ENCODE measurements around the gene UQCRQ. TPM values are rescaled to one million over a fixed set of nuclear protein-coding genes. Genes with fewer than 3 reads are reported as not detected.

Gene UQCRQ
- total RNA-seq, 1 donor: 134 TPM

DNA sequence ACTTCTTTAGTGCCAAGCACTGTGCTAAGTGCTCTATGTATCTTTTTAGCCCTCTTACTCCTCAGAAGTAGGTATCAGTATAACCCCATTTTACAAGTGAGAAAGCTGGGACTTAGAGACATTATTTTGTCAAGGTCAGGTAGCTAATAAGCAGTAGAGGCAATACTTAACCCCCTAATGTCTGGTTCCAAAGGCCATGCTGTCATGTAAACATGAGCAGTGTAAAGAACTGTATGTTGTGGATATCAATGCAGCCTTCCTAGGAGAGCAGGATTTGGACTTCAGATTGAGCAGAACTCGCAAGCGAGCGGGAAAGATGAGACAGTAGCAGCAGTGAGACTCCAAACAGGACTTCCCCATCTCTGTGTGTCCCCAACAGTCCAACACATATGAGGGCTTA, 32.4 kb upstream of the UQCRQ start:
- TF ChIP-seq, protein P1, sequence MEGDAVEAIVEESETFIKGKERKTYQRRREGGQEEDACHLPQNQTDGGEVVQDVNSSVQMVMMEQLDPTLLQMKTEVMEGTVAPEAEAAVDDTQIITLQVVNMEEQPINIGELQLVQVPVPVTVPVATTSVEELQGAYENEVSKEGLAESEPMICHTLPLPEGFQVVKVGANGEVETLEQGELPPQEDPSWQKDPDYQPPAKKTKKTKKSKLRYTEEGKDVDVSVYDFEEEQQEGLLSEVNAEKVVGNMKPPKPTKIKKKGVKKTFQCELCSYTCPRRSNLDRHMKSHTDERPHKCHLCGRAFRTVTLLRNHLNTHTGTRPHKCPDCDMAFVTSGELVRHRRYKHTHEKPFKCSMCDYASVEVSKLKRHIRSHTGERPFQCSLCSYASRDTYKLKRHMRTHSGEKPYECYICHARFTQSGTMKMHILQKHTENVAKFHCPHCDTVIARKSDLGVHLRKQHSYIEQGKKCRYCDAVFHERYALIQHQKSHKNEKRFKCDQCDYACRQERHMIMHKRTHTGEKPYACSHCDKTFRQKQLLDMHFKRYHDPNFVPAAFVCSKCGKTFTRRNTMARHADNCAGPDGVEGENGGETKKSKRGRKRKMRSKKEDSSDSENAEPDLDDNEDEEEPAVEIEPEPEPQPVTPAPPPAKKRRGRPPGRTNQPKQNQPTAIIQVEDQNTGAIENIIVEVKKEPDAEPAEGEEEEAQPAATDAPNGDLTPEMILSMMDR (IDR thresholded peaks at IDR 0.05; ENCODE audit: insufficient read depth, low read depth, low read length): no peak
- no peak overlapping the region for H3K4me3 ChIP-seq (ENCODE audit: low read depth, low read length)
- DNase-seq (ENCODE audit: low read depth): no peak

DNA sequence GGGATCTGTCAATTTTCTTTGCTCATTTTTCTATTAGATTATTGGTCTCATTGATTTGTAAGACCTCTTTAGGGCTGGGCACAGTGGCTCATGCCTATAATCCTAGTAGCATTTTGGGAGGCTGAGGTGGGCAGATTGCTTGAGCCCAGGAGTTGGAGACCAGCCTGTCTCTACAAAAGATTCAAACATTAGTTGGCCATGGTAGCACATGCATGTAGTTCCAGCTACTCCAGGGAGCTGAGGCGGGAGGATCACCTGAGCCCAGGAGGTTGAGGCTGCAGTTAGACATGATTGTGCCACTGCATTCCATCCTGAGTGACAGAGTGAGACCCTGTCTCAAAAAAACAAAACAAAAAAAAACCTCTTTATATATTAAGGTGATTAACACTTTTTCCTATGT, 29.6 kb upstream of the UQCRQ start:
- no peak overlapping the region for H3K4me3 ChIP-seq (ENCODE audit: low read depth, low read length)
- TF ChIP-seq, protein P1 (IDR thresholded peaks at IDR 0.05; ENCODE audit: insufficient read depth, low read depth, low read length): no peak
- DNase-seq (ENCODE audit: low read depth): no peak

DNA sequence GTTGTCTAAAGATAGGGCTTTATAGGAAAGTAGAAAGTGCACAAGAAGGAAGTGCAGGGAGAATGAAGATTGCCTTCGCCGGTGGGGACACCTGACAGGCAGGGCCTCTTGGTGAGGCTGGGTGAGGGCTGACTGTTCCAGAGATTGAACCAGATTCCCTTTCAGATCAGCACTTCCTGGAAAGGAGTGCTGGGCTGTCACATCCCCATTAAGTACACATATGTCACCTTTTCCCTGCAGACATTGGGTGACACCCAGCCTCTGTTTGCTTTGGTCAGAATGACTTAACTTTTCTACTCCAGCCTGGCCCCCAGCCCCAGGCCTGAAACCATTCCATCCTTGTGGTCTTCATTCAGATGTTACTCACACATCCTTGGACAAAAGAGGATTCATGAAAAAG, 28.6 kb upstream of the UQCRQ start:
- no peak overlapping the region for H3K4me3 ChIP-seq (ENCODE audit: low read depth, low read length)
- DNase-seq (ENCODE audit: low read depth): no peak
- TF ChIP-seq, protein P1 (IDR thresholded peaks at IDR 0.05; ENCODE audit: insufficient read depth, low read depth, low read length): no peak

DNA sequence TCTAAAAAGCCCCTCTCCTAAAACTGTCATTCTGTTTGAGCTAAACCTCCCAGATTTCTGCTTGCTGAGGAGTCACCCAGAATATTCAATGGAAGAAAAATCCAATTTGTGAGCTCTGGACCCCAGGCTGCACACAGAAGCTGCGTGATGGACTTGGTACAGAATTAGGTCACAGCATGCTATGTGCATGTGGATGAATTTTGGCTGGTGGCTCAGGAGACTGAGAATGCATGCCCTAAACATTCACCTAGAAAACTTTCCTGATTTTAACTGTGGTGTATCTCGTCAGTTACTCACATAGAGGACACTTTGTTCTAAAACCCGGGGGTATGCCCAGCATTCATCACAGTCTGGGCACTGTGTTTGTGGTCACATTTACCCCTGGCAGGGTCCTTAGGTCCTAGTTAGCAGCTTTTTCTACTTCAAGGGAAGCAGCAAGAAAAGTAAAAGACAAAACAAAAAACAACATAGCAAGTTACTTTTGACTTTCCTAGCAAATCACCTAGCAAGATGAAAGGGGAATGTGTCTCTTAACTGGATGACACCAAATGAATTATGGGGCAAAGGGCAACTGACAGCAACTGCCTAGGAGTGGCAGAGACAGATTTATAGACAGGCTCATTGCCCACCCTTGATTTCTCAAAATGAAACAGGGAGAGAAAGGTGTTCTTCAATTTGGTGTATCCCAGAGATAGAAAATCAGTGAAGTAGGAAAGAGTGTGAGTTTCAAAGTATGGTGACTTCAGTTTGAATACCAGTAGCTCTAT, 27.7 kb upstream of the UQCRQ start:
- TF ChIP-seq, protein P1 (IDR thresholded peaks at IDR 0.05; ENCODE audit: insufficient read depth, low read depth, low read length): no peak
- no peak overlapping the region for H3K4me3 ChIP-seq (ENCODE audit: low read depth, low read length)
- DNase-seq (ENCODE audit: low read depth): no peak

DNA sequence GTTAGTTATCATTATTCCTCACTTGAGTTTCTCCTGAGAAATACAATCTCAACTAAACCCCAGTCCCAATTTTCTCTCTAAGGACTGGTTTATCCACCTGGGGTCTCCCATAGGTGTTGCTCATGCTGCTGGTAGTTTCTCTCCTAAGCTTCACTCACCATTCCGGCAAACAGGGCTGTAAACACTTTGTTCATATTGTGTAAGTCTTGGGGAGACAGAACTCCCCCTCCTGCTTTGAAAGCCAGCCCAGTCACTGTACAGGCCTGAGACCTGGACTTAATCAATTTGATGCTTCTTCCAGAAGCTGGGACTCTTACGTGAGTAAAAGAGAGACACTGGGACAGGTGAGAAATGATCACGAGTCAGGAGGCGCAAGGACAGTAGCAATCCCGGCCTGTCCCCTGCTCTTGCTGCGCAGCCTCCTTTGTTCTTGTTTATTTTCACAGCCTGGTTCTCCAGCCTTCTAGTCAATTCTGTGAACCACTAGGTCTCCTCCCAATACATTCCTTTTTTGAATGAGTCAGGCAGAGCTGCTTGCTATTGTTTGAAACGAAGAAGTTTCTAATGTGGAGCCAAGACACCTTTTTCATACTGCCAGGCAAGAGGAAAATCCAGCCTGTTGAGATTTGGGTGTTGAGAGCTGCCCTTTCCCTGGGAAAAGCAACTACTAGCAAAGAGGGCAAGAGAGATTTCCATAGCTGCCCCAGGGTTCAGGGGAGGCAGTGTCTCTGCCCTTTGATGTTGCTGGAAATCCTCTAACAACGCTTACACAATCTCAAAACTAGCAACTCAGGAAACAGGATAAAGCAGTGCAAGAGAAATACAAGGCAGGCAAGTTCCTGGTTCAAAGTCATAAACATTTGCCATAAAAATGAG, 26.8 kb upstream of the UQCRQ start:
- TF ChIP-seq, protein P1 (IDR thresholded peaks at IDR 0.05; ENCODE audit: insufficient read depth, low read depth, low read length): no peak
- DNase-seq (ENCODE audit: low read depth): peak; percentile 77
- no peak overlapping the region for H3K4me3 ChIP-seq (ENCODE audit: low read depth, low read length)

DNA sequence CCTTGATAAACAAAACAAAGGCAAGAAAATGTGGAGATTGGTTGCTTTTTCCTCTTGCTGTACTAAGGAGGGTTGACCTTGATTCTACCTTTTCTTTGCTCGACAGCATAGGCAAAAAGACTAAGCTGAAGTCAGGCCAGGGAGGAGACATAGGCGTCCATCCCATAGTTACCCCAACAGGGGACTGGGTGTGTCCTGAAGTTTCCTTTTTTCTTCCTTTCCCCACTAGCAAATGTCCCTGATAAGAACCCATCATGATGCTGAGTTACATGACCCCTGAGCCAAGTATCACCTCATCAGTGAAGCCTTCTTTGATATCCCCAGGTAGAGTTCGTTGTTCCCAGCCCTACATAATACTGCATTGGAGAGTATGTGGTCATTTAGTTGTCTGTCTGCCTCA, 26.1 kb upstream of the UQCRQ start:
- TF ChIP-seq, protein P1 (IDR thresholded peaks at IDR 0.05; ENCODE audit: insufficient read depth, low read depth, low read length): no peak
- H3K4me3 ChIP-seq (ENCODE audit: low read depth, low read length): no peak overlapping the region
- DNase-seq (ENCODE audit: low read depth): no peak

Data from fibroblast of villous mesenchyme (primary cell).